Measurements from ENCODE around the gene FAM131C. TPM values are rescaled to one million over a fixed set of nuclear protein-coding genes. Genes with fewer than 3 reads are reported as not detected.

FAM131C gene
- polyA plus RNA-seq, 1 donor from 2014 or later = 0.97 TPM

- Histone ChIP-seq H3K27me3 (ENCODE audit: insufficient read depth, low read depth, low read length) (no peaks in the 10 kb centered on the region), H3K9ac (ENCODE audit: low read length) (no peak overlapping the region), H3K36me3 (ENCODE audit: insufficient read depth, low read length) (no peaks in the 10 kb centered on the region), H3K4me2 (ENCODE audit: low read length) (no peak overlapping the region), H3F3A (ENCODE audit: insufficient read depth, low read length, poor library complexity, severe bottlenecking) (no peaks in the 10 kb centered on the region), H3K9me2 (ENCODE audit: insufficient read depth, low read length) (no peaks in the 10 kb centered on the region), H3K4me3 (ENCODE audit: low read length) (no peak overlapping the region), H3K79me2 (replicated peaks; ENCODE audit: insufficient read depth, low read length) (no peaks in the 10 kb centered on the region), H3K9me3 (ENCODE audit: low read length) (no peaks in the 10 kb centered on the region), H4K20me1 (ENCODE audit: insufficient read depth) (no peaks in the 10 kb centered on the region), H2AFZ (ENCODE audit: low read depth, low read length) (no peak overlapping the region), H3K27ac (ENCODE audit: low read length) (no peak overlapping the region)
- TF ChIP-seq POLR2AphosphoS5 (IDR thresholded peaks at IDR 0.05) = no peak
- no peak for TF ChIP-seq MXI1 (conservative IDR thresholded peaks at IDR 0.05; ENCODE audit: poor library complexity, severe bottlenecking)
- TF ChIP-seq EP300 (conservative IDR thresholded peaks at IDR 0.05; ENCODE audit: poor library complexity, severe bottlenecking) = no peak
- no peak for TF ChIP-seq TAF1 (IDR thresholded peaks at IDR 0.05; ENCODE audit: low read depth)
- TF ChIP-seq, protein P1, sequence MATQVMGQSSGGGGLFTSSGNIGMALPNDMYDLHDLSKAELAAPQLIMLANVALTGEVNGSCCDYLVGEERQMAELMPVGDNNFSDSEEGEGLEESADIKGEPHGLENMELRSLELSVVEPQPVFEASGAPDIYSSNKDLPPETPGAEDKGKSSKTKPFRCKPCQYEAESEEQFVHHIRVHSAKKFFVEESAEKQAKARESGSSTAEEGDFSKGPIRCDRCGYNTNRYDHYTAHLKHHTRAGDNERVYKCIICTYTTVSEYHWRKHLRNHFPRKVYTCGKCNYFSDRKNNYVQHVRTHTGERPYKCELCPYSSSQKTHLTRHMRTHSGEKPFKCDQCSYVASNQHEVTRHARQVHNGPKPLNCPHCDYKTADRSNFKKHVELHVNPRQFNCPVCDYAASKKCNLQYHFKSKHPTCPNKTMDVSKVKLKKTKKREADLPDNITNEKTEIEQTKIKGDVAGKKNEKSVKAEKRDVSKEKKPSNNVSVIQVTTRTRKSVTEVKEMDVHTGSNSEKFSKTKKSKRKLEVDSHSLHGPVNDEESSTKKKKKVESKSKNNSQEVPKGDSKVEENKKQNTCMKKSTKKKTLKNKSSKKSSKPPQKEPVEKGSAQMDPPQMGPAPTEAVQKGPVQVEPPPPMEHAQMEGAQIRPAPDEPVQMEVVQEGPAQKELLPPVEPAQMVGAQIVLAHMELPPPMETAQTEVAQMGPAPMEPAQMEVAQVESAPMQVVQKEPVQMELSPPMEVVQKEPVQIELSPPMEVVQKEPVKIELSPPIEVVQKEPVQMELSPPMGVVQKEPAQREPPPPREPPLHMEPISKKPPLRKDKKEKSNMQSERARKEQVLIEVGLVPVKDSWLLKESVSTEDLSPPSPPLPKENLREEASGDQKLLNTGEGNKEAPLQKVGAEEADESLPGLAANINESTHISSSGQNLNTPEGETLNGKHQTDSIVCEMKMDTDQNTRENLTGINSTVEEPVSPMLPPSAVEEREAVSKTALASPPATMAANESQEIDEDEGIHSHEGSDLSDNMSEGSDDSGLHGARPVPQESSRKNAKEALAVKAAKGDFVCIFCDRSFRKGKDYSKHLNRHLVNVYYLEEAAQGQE (IDR thresholded peaks at IDR 0.05; ENCODE audit: borderline replicate concordance) = no peak
- TF ChIP-seq EZH2 (IDR thresholded peaks at IDR 0.05; ENCODE audit: borderline replicate concordance, insufficient read depth, low read length, poor library complexity, severe bottlenecking) = no peak
- TF ChIP-seq RAD21 (conservative IDR thresholded peaks at IDR 0.05) = no peak
- TF ChIP-seq, protein P2, sequence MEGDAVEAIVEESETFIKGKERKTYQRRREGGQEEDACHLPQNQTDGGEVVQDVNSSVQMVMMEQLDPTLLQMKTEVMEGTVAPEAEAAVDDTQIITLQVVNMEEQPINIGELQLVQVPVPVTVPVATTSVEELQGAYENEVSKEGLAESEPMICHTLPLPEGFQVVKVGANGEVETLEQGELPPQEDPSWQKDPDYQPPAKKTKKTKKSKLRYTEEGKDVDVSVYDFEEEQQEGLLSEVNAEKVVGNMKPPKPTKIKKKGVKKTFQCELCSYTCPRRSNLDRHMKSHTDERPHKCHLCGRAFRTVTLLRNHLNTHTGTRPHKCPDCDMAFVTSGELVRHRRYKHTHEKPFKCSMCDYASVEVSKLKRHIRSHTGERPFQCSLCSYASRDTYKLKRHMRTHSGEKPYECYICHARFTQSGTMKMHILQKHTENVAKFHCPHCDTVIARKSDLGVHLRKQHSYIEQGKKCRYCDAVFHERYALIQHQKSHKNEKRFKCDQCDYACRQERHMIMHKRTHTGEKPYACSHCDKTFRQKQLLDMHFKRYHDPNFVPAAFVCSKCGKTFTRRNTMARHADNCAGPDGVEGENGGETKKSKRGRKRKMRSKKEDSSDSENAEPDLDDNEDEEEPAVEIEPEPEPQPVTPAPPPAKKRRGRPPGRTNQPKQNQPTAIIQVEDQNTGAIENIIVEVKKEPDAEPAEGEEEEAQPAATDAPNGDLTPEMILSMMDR (IDR thresholded peaks at IDR 0.05; ENCODE audit: poor library complexity, severe bottlenecking) = no peak
- no peak for TF ChIP-seq SMC3 (conservative IDR thresholded peaks at IDR 0.05; ENCODE audit: poor library complexity)
Observed at GRCh38 chr1:16085522-16085921, 12.1 kb upstream of the FAM131C start.

DNA sequence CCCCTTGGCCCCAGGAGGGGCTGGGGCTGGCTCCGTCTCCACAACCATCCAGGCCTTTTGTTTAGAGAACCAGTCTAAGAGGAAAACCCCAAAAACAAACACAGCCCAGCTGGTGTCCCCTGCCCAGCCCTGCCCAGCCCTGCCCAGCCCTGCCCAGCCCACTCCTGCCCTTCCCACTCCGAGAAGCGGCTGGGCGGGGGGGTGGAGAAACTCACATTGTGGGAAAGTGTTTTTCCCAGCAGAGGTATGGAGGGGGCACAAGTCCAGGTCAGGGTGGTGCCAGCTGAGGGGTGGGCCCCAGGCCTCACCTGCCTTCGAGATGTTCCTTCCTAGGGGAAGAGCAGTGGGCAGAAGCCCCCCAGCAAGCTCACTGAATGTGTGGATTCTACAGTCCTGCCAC lies 10.0 kb upstream of the FAM131C start:
- Histone ChIP-seq H2AFZ (ENCODE audit: low read depth, low read length) (no peak overlapping the region), H3K79me2 (replicated peaks; ENCODE audit: insufficient read depth, low read length) (no peaks in the 10 kb centered on the region), H3K27ac (ENCODE audit: low read length) (no peak overlapping the region), H3K9me3 (ENCODE audit: low read length) (no peaks in the 10 kb centered on the region), H3K36me3 (ENCODE audit: insufficient read depth, low read length) (no peaks in the 10 kb centered on the region), H3F3A (ENCODE audit: insufficient read depth, low read length, poor library complexity, severe bottlenecking) (no peaks in the 10 kb centered on the region), H4K20me1 (ENCODE audit: insufficient read depth) (no peaks in the 10 kb centered on the region), H3K4me2 (ENCODE audit: low read length) (no peak overlapping the region), H3K9ac (ENCODE audit: low read length) (no peak overlapping the region), H3K27me3 (ENCODE audit: insufficient read depth, low read depth, low read length) (no peaks in the 10 kb centered on the region), H3K4me3 (ENCODE audit: low read length) (no peak overlapping the region), H3K9me2 (ENCODE audit: insufficient read depth, low read length) (no peaks in the 10 kb centered on the region)
- TF ChIP-seq EZH2 (IDR thresholded peaks at IDR 0.05; ENCODE audit: borderline replicate concordance, insufficient read depth, low read length, poor library complexity, severe bottlenecking) = no peak
- TF ChIP-seq, protein P1 (IDR thresholded peaks at IDR 0.05; ENCODE audit: borderline replicate concordance) = no peak
- no peak for TF ChIP-seq RAD21 (conservative IDR thresholded peaks at IDR 0.05)
- TF ChIP-seq TAF1 (IDR thresholded peaks at IDR 0.05; ENCODE audit: low read depth) = no peak
- no peak for TF ChIP-seq SMC3 (conservative IDR thresholded peaks at IDR 0.05; ENCODE audit: poor library complexity)
- TF ChIP-seq, protein P2 (IDR thresholded peaks at IDR 0.05; ENCODE audit: poor library complexity, severe bottlenecking) = no peak
- no peak for TF ChIP-seq EP300 (conservative IDR thresholded peaks at IDR 0.05; ENCODE audit: poor library complexity, severe bottlenecking)
- no peak for TF ChIP-seq MXI1 (conservative IDR thresholded peaks at IDR 0.05; ENCODE audit: poor library complexity, severe bottlenecking)
- TF ChIP-seq POLR2AphosphoS5 (IDR thresholded peaks at IDR 0.05) = no peak

All from neural cell (in vitro differentiated cells).